HepG2 (cell line): ENCODE results near the gene PNKP. TPM values are rescaled to one million over a fixed set of nuclear protein-coding genes. Genes with fewer than 3 reads are reported as not detected.

ENCODE experiments used
- AKAP8 ChIP-seq: sonication (generic); formaldehyde crosslinking; IDR thresholded peaks from 2 replicates; pipeline ENCODE4 v1.5.1; 2020; ENCODE audit warnings: mild to moderate bottlenecking, missing genetic modification reagents
- ATAD3A ChIP-seq: sonication (generic); formaldehyde crosslinking; IDR thresholded peaks from 2 replicates; pipeline ENCODE4 v1.4.0; 2020; ENCODE audit warnings: missing genetic modification reagents
- BRF2 ChIP-seq: sonication (generic); formaldehyde crosslinking; IDR thresholded peaks from 2 replicates; pipeline ENCODE4 v1.8.1; 2022; ENCODE audit warnings: mild to moderate bottlenecking, missing genetic modification reagents
- CREBL2 ChIP-seq: sonication (generic); formaldehyde crosslinking; IDR thresholded peaks from 2 replicates; pipeline ENCODE4 v1.8.1; 2023; ENCODE audit warnings: missing genetic modification reagents, mild to moderate bottlenecking, borderline replicate concordance
- HOXA3 ChIP-seq: sonication (generic); formaldehyde crosslinking; IDR thresholded peaks from 2 replicates; pipeline ENCODE4 v1.5.0; 2020; ENCODE audit warnings: missing genetic modification reagents
- KDM5B ChIP-seq: sonication (generic); formaldehyde crosslinking; IDR thresholded peaks from 2 replicates; pipeline ENCODE4 v1.4.0; 2020; ENCODE audit warnings: missing genetic modification reagents, mild to moderate bottlenecking, borderline replicate concordance
- KDM6A ChIP-seq: IDR thresholded peaks from 2 replicates; pipeline ENCODE4 v1.6.1; 2016; ENCODE audit warnings: low read depth
- TFDP2 ChIP-seq: sonication (generic); formaldehyde crosslinking; IDR thresholded peaks from 2 replicates; pipeline ENCODE4 v1.4.0; 2020; ENCODE audit warnings: missing genetic modification reagents
- THAP8 ChIP-seq: sonication (generic); formaldehyde crosslinking; IDR thresholded peaks from 2 replicates; pipeline ENCODE4 v1.5.1; 2020; ENCODE audit warnings: missing genetic modification reagents, mild to moderate bottlenecking, borderline replicate concordance
- ZBTB40 ChIP-seq, 2 experiments: fragments of 450-650 bp in 1 of 2; sonication (generic) in 1 of 2; formaldehyde crosslinking in 1 of 2; IDR thresholded peaks; 2 replicates each; pipeline versions ENCODE4 v1.6.1 to v1.8.0; 2016 to 2022; ENCODE audit warnings: antibody characterized with exemption in 1 of 2, mild to moderate bottlenecking in 1 of 2, missing genetic modification reagents in 1 of 2
- ZFX ChIP-seq: sonication (generic); formaldehyde crosslinking; IDR thresholded peaks from 2 replicates; pipeline ENCODE4 v1.4.0; 2020; ENCODE audit warnings: mild to moderate bottlenecking, low read depth, missing genetic modification reagents, moderate library complexity
- ZNF101 ChIP-seq: sonication (generic); formaldehyde crosslinking; IDR thresholded peaks from 2 replicates; pipeline ENCODE4 v1.4.0; 2020; ENCODE audit warnings: mild to moderate bottlenecking, low read depth, missing genetic modification reagents, borderline replicate concordance
- ZNF33A ChIP-seq: sonication (generic); formaldehyde crosslinking; IDR thresholded peaks from 2 replicates; pipeline ENCODE4 v1.5.1; 2020; ENCODE audit warnings: missing genetic modification reagents, mild to moderate bottlenecking, moderate library complexity, borderline replicate concordance
- ZNF530 ChIP-seq: sonication (generic); formaldehyde crosslinking; IDR thresholded peaks from 2 replicates; pipeline ENCODE4 v1.5.0; 2020; ENCODE audit warnings: low read depth, mild to moderate bottlenecking, missing genetic modification reagents
- ZNF567 ChIP-seq: sonication (generic); formaldehyde crosslinking; IDR thresholded peaks from 2 replicates; pipeline ENCODE4 v1.8.1; 2023; ENCODE audit warnings: mild to moderate bottlenecking, missing genetic modification reagents, borderline replicate concordance
- polyA plus RNA-seq, 8 experiments: library from polyadenylated mRNA; depleted of rRNA in 3 of 8; stranded (reverse) in 7 of 8; unstranded in 1 of 8; fragments of >200 nt; fragmentation: Illumina TruSeq in 4 of 8; extraction: Trizol in 4 of 8; gene quantifications; 2 replicates each; pipeline versions ENCODE4 v1.2.1 to v1.2.3, GENCODE V29; 2011 to 2016; ENCODE audit warnings: low read depth in 4 of 8, missing spikeins in 1 of 8, mixed read lengths in 1 of 8; ENCODE audit not compliant: insufficient read depth in 1 of 8
- total RNA-seq, 5 experiments: library from RNA; depleted of rRNA; stranded (reverse); fragments of >200 nt; fragmentation: Illumina TruSeq; extraction: Trizol; gene quantifications; 2 replicates each; pipeline ENCODE4 v1.2.3, GENCODE V29; 2016; ENCODE audit warnings: low read depth in 1 of 5

PNKP gene
- total and polyA plus RNA-seq, 2 of the 13 experiments (the other 11 are each of a cell fraction or from before 2014, with no cell fraction given) = 12.7 to 27.1 TPM

GRCh38 chr19:49869484-49870308 lies 2.3 kb upstream of the PNKP start (continued):
- TF ChIP-seq ZBTB40 (IDR thresholded peaks at IDR 0.05) (no peak), ZBTB40 (CRISPR knock-in tag; IDR thresholded peaks at IDR 0.05) (0 out of 2 replicates have a peak, but pooled peaks have one; percentile 16), ZNF33A (no peak), ZFX (CRISPR knock-in tag) (peak; percentile 92), ZNF567 (no peak), AKAP8 (CRISPR knock-in tag) (peak; percentile 93), THAP8 (CRISPR knock-in tag) (0 out of 2 replicates have a peak, but pooled peaks have one; percentile 46), KDM6A (no peak), ZNF101 (no peak), BRF2 (CRISPR knock-in tag) (no peak), CREBL2 (CRISPR knock-in tag) (no peak; the same call in 1 of the 2 replicates), KDM5B (peak; percentile 91), ZNF530 (CRISPR knock-in tag) (no peak), TFDP2 (CRISPR knock-in tag) (peak; percentile 49; the same call in 1 of the 2 replicates), HOXA3 (peak; percentile 14), ATAD3A (CRISPR knock-in tag) (no peak)
